ENCODE data around the gene CCDC51.

The CCDC51 gene

DNA sequence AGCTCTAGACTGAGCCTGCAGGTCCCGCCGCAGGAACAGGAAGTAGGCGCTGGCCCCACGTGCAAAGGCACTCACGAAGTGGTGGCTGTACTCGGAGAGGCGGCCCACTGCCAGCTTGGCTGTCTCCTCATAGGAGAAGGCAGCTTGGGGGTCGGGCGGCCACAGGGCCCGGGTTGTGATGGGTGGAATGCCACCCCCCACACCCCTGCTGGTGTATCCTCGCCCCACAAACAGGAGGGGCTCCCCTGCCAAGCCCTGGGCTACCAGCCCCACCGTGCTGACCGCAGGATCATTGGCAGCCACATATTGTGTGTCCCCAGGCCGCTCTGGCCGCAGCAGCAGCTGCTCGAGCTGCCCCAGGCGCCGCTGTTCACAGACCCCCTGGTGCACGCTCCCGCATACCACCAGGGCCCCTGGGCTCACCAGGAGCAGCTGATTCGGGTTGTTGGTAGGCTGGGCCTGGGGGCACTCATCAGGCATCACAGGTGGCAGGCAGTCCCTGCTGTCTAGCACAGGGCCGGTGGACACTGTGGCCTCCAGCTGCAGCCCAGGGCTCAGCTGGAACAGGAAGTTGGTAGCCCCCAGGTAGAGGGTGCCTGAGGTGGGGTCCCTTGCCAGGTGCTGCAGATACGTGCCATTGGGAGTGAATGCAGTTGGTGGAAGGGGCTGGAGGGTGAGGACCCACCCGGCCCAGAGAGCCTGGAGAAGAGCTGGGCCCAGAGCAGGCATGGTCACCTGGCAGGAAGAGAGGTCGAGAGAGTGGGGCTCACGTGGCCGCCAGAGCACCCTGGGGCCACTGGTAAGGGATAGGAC is 15.8 kb downstream of the CCDC51 start:
- TF ChIP-seq POLR2A (IDR thresholded peaks at IDR 0.05; ENCODE audit: low read depth, low read length), result no peak
- no peak for TF ChIP-seq POLR2AphosphoS5 (IDR thresholded peaks at IDR 0.05; ENCODE audit: low read depth, low read length)
- TF ChIP-seq TAF1 (IDR thresholded peaks at IDR 0.05; ENCODE audit: borderline replicate concordance, low read depth, low read length), result no peak
- FAIRE-seq (no peak), DNase-seq (ENCODE audit: insufficient read length) (no peak)

DNA sequence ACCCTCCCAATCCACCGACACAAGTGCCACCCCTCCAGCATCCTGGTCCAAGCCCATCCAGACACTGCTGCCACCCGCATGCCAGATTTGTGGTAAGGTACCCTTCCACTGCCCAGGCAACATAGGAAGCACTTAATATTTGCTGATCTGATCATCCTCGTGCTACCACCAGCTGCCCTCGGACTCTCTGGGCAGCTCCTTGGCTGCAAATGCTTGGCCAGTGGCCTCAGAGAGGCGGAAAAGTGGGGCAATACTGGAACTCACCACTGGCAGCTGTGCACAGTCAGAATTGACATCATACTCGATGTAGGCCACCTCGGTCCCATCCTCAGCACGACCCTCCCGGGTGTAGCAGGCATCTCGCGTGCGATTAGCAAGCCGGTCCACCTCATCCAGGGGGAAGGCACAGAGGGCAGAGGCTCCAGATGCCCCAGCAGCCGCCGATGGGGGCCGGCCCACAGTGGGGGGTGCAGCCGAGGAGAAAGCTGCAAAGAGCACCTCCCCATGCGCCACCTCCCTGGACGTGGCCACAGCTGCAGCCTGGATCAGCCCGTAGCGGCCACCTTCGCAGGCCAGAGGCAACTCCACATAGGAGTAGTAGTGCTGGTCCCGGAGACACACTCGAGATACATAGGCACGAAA is 16.6 kb downstream of the CCDC51 start:
- TF ChIP-seq POLR2A (IDR thresholded peaks at IDR 0.05; ENCODE audit: low read depth, low read length) (no peak), TAF1 (IDR thresholded peaks at IDR 0.05; ENCODE audit: borderline replicate concordance, low read depth, low read length) (no peak), POLR2AphosphoS5 (IDR thresholded peaks at IDR 0.05; ENCODE audit: low read depth, low read length) (no peak)
- FAIRE-seq (no peak), DNase-seq (ENCODE audit: insufficient read length) (no peak)

- FAIRE-seq, result no peak
- TF ChIP-seq POLR2AphosphoS5 (IDR thresholded peaks at IDR 0.05; ENCODE audit: low read depth, low read length) (no peak), POLR2A (IDR thresholded peaks at IDR 0.05; ENCODE audit: low read depth, low read length) (no peak), TAF1 (IDR thresholded peaks at IDR 0.05; ENCODE audit: borderline replicate concordance, low read depth, low read length) (no peak)
- no peak for DNase-seq (ENCODE audit: insufficient read length)
These were observed 17.2 kb downstream of the CCDC51 start for GRCh38 chr3:48422681-48423080.

- DNase-seq (ENCODE audit: insufficient read length) (no peak), FAIRE-seq (no peak)
- TF ChIP-seq TAF1 (IDR thresholded peaks at IDR 0.05; ENCODE audit: borderline replicate concordance, low read depth, low read length) (no peak), POLR2AphosphoS5 (IDR thresholded peaks at IDR 0.05; ENCODE audit: low read depth, low read length) (no peak), POLR2A (IDR thresholded peaks at IDR 0.05; ENCODE audit: low read depth, low read length) (no peak)
These were observed 17.6 kb downstream of the CCDC51 start for GRCh38 chr3:48422272-48422671.

- FAIRE-seq, result no peak
- no peak for DNase-seq (ENCODE audit: insufficient read length)
- TF ChIP-seq POLR2A (IDR thresholded peaks at IDR 0.05; ENCODE audit: low read depth, low read length) (no peak), TAF1 (IDR thresholded peaks at IDR 0.05; ENCODE audit: borderline replicate concordance, low read depth, low read length) (no peak), POLR2AphosphoS5 (IDR thresholded peaks at IDR 0.05; ENCODE audit: low read depth, low read length) (no peak)
These were observed 19.4 kb downstream of the CCDC51 start for GRCh38 chr3:48420561-48420960.

DNA sequence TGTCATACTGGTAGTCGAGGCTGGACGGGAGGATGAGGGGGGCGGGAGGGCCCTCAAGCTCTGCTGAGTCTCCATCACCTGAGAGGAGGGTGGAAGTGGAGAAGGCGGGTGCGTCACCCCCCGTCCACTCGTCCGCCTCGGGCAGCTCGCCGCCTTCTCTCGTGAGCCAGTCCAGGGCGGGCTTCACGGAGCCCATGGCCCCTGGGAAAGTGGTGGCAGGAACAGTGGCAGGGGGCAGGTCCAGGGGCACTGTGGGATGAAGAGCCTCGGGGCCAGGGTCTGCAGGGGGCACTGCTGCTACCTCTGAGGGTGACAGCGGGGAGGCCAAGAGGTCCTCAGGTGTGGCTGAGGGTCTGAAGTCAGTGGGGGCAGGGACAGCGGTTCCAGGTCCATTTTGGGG is 20.3 kb downstream of the CCDC51 start:
- DNase-seq (ENCODE audit: insufficient read length) (no peak), FAIRE-seq (no peak)
- no peak for TF ChIP-seq POLR2AphosphoS5 (IDR thresholded peaks at IDR 0.05; ENCODE audit: low read depth, low read length)
- TF ChIP-seq POLR2A (IDR thresholded peaks at IDR 0.05; ENCODE audit: low read depth, low read length), result no peak
- no peak for TF ChIP-seq TAF1 (IDR thresholded peaks at IDR 0.05; ENCODE audit: borderline replicate concordance, low read depth, low read length)

GRCh38 chr3:48419149-48419548 is 20.8 kb downstream of the CCDC51 start:
- TF ChIP-seq TAF1 (IDR thresholded peaks at IDR 0.05; ENCODE audit: borderline replicate concordance, low read depth, low read length) (no peak), POLR2AphosphoS5 (IDR thresholded peaks at IDR 0.05; ENCODE audit: low read depth, low read length) (no peak), POLR2A (IDR thresholded peaks at IDR 0.05; ENCODE audit: low read depth, low read length) (no peak)
- DNase-seq (ENCODE audit: insufficient read length) (no peak), FAIRE-seq (no peak)

DNA sequence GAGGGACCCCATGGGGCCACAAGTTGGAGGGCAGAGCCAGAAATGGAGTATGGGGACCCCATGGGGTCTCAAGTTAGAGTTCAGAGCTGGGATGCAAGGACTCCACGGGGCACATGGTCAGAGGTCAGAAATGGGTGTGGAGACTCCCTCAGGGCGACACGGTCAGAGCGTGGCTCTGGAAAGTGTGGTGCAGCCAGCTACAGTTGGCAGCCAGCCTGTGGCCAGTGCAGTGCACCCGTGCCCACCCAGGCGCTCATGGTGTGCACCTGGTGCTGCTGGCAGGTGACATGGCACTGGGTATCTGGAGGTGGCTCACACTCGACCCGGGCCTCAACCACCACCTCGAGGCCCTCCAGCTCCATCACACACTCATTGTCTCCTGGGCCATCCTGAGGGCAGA is 21.3 kb downstream of the CCDC51 start:
- no peak for DNase-seq (ENCODE audit: insufficient read length)
- no peak for FAIRE-seq
- TF ChIP-seq POLR2AphosphoS5 (IDR thresholded peaks at IDR 0.05; ENCODE audit: low read depth, low read length) (no peak), POLR2A (IDR thresholded peaks at IDR 0.05; ENCODE audit: low read depth, low read length) (no peak), TAF1 (IDR thresholded peaks at IDR 0.05; ENCODE audit: borderline replicate concordance, low read depth, low read length) (no peak)

DNA sequence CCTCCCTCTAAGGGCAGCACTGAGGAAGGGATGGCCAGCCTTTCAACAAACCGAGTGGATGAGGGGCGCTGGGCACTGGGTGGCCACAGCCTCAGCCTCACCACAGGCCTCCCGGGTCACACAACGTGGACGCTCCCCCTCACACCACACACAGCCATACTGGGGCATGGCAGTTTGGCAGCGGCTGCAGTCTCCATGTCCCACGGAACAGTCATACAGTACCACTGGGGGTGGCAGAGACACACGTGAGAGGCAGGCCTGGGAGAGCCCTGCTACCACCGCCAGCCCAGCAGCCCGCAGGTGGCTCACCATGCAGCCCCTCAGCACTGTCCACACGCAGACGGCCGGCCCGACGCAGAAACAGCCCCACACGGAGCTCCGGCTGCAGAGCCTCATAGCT is 21.8 kb downstream of the CCDC51 start:
- FAIRE-seq (no peak), DNase-seq (ENCODE audit: insufficient read length) (no peak)
- TF ChIP-seq TAF1 (IDR thresholded peaks at IDR 0.05; ENCODE audit: borderline replicate concordance, low read depth, low read length), result no peak
- no peak for TF ChIP-seq POLR2A (IDR thresholded peaks at IDR 0.05; ENCODE audit: low read depth, low read length)
- no peak for TF ChIP-seq POLR2AphosphoS5 (IDR thresholded peaks at IDR 0.05; ENCODE audit: low read depth, low read length)

GRCh38 chr3:48417529-48418108 is 22.3 kb downstream of the CCDC51 start:
- no peak for FAIRE-seq
- no peak for DNase-seq (ENCODE audit: insufficient read length)
- TF ChIP-seq TAF1 (IDR thresholded peaks at IDR 0.05; ENCODE audit: borderline replicate concordance, low read depth, low read length) (no peak), POLR2AphosphoS5 (IDR thresholded peaks at IDR 0.05; ENCODE audit: low read depth, low read length) (no peak), POLR2A (IDR thresholded peaks at IDR 0.05; ENCODE audit: low read depth, low read length) (no peak)

DNA sequence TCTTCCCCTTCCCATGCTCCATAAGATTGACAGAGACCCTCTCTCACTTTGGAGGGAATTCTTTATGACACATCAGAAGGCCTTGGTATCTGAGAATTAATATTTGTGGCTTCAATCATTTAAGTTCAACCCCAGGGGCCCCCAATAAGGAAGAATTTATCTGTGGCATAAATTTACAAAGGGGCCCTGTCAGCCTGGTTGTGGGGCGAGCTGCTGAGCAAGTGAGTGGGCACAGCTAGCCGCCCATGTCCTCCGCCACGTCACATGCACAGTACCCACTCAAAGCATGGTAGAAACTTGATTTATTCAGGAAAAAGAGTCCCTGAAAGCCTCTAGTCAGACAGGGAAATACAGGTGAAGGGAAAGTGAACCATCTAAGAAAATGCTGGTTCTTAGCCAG is 23.4 kb downstream of the CCDC51 start:
- DNase-seq (ENCODE audit: insufficient read length), result no peak
- TF ChIP-seq POLR2AphosphoS5 (IDR thresholded peaks at IDR 0.05; ENCODE audit: low read depth, low read length) (no peak), POLR2A (IDR thresholded peaks at IDR 0.05; ENCODE audit: low read depth, low read length) (no peak), TAF1 (IDR thresholded peaks at IDR 0.05; ENCODE audit: borderline replicate concordance, low read depth, low read length) (no peak)
- no peak for FAIRE-seq
